HUES64 (cell line): ENCODE measurements around the gene RRP9.

Source experiments
- H3K27ac ChIP-seq: 2 replicates; pipeline ENCODE4 v1.7.0; 2013; ENCODE audit warnings: low read depth, low read length, inconsistent platforms
- H3K27me3 ChIP-seq: 2 replicates; pipeline ENCODE4 v1.6.1; 2013; ENCODE audit warnings: mild to moderate bottlenecking, low read length; ENCODE audit not compliant: insufficient read depth
- H3K36me3 ChIP-seq: 2 replicates; pipeline ENCODE4 v1.6.1; 2013; ENCODE audit warnings: mild to moderate bottlenecking, low read length; ENCODE audit not compliant: insufficient read depth
- H3K4me1 ChIP-seq: 2 replicates; pipeline ENCODE4 v1.6.1; 2013; ENCODE audit warnings: mild to moderate bottlenecking, low read length, moderate library complexity; ENCODE audit not compliant: insufficient read depth
- H3K4me3 ChIP-seq: 2 replicates; pipeline ENCODE4 v1.5.1; 2013; ENCODE audit warnings: mild to moderate bottlenecking, low read length, moderate library complexity
- H3K9ac ChIP-seq: 2 replicates; pipeline ENCODE4 v1.6.1; 2013; ENCODE audit warnings: mild to moderate bottlenecking, low read depth, low read length
- H3K9me3 ChIP-seq: 2 replicates; pipeline ENCODE4 v1.6.1; 2013; ENCODE audit warnings: low read depth, low read length; ENCODE audit not compliant: insufficient read depth
- WGBS: fragments of 150-250, 120-280 bp; methylation state at CpG from one replicate; pipeline ENCODE4 v1.1.7; 2013; ENCODE audit warnings: missing lambda C conversion rate; 5-methylcytosine and 5-hydroxymethylcytosine counted together

Gene RRP9

DNA sequence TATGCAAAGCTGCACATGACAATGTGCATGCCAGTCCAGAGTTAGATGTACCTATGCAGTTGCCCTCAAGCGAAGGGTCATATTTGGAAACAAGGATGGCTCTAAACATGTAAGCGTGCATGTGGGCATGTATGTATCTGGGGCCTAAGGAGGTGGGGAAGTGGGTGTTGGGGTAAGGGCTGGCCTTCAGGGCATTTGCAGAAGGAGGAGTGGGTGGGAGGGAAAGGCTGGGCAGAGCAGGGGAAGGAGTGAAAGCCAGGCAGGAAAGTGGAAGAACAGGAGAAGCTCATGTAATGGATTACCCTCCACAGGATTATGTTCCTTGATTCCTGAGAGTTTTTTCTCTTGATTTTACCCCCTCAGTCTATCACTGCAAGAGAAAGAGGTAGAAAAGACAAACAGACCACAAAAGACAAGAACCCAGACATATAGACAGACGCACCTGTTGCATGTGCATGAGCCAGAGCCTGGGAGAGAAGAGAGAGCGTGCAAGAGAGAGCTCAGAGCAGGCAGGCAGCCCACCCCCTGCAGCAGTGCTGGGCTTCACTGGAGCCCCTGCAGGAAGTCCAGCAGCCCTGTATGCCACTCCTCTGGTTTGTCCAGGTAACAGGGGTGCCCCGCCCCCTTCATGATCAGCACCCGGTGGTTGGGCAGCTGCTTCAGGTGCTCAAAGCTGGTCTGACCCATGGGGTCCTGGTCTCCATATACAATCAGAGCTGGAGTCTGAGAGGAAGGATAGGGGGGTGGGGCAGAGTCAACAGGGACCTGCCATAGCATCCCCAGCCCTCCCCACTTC, 27.4 kb upstream of the RRP9 start:
- 84% methylated on average over 6 of the region's 6 CpGs for WGBS
- H3K4me1 ChIP-seq, result peaks cover 30% of the 10 kb centered on the region
- H3K9ac ChIP-seq, result peak overlapping the region; percentile 75
- peak overlapping the region; percentile 81 for H3K4me3 ChIP-seq
- no peaks in the 10 kb centered on the region for H3K9me3 ChIP-seq
- H3K36me3 ChIP-seq, result no peaks in the 10 kb centered on the region
- H3K27me3 ChIP-seq, result peaks cover 14% of the 10 kb centered on the region
- H3K27ac ChIP-seq, result peak overlapping the region; percentile 94

DNA sequence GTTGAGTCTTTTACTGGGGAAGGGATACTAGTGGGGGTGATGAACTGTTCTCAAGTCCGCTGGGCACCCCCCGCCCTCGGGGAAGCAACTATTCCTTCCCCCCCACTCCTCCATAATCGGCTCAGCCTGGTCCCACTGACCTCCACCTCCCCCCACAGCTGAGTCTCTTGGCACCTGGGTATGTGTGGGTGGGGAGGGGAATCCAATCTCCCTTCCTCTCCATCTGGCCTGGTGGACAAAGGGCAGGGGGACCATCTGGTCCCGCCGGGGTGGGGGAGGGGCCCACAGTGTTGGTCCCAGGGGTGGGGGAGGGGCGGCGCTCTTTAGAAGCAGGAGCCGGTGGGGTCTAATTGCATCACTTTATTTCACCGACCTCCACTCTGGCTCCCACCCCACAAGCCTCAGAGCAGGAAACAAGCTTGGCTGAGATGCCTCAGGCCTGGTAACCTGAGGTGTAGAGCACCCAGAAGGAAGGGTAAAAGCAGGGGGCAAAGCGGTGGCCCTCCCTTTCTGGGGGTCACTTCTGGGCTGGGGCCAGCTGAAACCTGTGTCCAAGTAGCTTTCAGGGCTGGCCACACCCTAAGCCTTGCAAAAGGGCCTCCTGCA, 26.6 kb upstream of the RRP9 start:
- Histone ChIP-seq H3K4me1 (peaks cover 29% of the 10 kb centered on the region), H3K9ac (peak overlapping the region; percentile 95), H3K4me3 (peak overlapping the region; percentile 81), H3K9me3 (no peaks in the 10 kb centered on the region), H3K36me3 (no peaks in the 10 kb centered on the region), H3K27ac (peak overlapping the region; percentile 94), H3K27me3 (peaks cover 8% of the 10 kb centered on the region; the same call in 1 of the 2 replicates)
- 7% methylated on average over 4 of the region's 11 CpGs for WGBS

DNA sequence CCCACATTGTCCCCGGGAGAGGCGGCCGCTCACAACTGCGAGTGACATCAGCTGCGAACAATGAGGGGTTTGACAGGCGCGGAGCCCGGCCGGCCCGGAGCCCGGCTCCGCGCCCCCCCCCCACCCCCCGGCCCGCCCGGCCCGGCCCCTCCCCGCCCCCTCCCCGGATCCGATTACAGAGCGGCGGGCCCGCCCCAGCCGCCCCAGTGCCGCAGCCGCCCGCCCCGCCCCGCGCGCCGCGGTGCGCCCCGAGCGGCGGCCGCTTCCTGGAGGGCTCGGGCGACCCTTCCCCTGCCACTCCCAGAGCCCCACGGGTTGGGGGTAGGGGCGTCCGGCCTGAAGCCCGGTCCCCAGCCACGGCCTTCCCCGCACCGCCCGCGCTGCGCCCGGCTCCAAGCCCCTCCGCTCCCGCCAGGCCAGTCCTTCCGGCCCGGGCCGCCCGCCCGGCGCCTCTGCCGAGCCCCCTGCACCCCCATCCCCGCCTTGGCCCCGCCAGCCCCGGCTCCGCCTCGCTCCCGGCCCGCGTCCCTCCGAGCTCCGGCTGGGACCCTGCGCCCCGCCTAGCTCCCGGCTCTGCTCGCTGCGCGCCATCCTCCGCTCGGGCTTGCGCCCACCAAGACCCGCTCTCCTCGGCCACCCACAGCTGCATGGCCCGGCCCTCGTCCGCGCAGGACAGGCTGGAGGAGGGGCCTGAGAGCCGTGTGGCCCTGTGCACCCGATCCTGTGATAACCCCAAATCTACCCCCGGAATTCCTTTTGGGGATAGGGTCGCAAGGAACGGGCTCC, 25.9 kb upstream of the RRP9 start, which contains the start of gene PCBP4:
Gene PCBP4, minus strand, starts transcription at position 71 of the 786 bp plus-strand sequence. CDS start 6,214 bp downstream, outside the sequence.
- H3K4me3 ChIP-seq, result peak within 1 kb of the TSS; percentile 81
- H3K27me3 ChIP-seq, result peaks cover 7% of the 10 kb centered on the region; the same call in 1 of the 2 replicates
- peak within 1 kb of the TSS; percentile 94 for H3K27ac ChIP-seq
- peak within 1 kb of the TSS; percentile 95 for H3K9ac ChIP-seq
- under 1% methylated on average over 72 of the region's 90 CpGs for WGBS
- H3K9me3 ChIP-seq, result no peaks in the 10 kb centered on the region
- H3K36me3 ChIP-seq, result no peaks in the 10 kb centered on the region
- H3K4me1 ChIP-seq, result peaks cover 29% of the 10 kb centered on the region

DNA sequence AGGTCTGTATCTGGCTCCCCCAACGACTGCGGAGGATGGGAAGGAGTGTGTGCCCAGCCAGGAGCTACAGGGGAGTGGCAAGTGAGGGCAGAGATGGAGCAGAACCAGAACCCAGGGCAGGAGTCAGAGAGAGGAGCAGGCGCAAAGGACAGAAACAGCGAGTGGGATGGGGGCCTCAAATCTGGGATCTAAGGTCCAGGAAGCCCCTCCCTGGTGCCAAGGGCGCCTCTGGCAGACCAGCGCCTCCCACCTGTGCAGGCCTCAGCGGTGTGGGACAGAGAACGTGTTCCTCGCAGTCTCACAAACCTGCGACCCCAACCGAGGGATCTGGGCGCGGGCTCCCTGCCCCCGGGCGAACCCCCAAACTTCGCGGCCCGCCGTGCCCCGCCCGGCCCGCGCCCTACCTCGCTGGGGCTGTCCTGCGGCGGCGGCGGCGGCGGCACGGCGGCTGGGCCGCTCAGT, 25.2 kb upstream of the RRP9 start:
- Histone ChIP-seq H3K9me3 (no peaks in the 10 kb centered on the region), H3K4me1 (peaks cover 29% of the 10 kb centered on the region), H3K27me3 (peaks cover 7% of the 10 kb centered on the region; the same call in 1 of the 2 replicates), H3K4me3 (peak overlapping the region; percentile 50), H3K27ac (peak overlapping the region; percentile 46; the same call in 1 of the 2 replicates), H3K9ac (no peak overlapping the region), H3K36me3 (no peaks in the 10 kb centered on the region)
- WGBS, result 6% methylated on average over 33 of the region's 33 CpGs

DNA sequence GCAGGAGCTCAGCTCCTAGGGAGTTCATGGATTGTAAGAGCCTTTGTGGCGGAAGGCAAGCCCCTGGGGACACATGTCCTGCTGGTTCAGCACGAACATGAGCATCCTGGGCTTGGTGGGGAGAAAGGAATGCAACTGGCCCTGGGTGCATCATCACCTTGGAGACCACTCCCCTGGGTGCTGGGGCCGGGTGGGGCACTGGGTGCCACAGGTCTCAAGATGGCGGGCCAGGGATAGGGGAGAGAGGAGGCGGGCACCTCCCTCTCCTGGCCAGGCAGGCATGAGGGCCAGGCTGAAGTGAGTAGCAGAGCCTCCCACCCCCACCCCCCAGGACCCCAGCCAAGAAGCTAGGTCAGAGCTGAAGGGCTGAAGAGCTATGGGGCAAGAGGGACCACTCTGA, 24.8 kb upstream of the RRP9 start:
- peak overlapping the region; percentile 50; the same call in 1 of the 2 replicates for H3K4me3 ChIP-seq
- no peaks in the 10 kb centered on the region for H3K9me3 ChIP-seq
- H3K9ac ChIP-seq, result no peak overlapping the region
- peaks cover 7% of the 10 kb centered on the region; the same call in 1 of the 2 replicates for H3K27me3 ChIP-seq
- peaks cover 29% of the 10 kb centered on the region for H3K4me1 ChIP-seq
- H3K36me3 ChIP-seq, result no peaks in the 10 kb centered on the region
- 82% methylated on average over 5 of the region's 5 CpGs for WGBS
- H3K27ac ChIP-seq, result no peak overlapping the region

DNA sequence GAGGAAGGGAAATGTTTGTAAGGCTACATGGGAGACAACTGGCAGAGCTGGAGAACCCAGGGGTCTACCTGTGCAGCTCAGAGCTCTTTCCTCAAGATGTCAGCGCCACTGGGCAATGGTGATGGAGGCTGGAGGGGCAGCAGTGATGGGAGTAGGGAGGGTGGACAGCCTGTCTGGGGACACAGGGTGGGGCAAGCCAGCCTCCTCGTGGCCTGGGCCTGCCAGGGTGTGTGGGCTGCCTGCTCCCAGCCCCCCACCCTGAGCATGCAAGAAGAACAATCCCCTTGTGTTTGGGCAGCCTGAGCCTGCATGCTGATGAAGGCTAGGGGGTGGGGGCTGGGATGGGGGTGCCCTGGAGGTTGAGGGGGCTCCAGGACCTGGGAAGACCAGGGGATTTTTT, 24.3 kb upstream of the RRP9 start:
- H3K4me1 ChIP-seq, result peaks cover 29% of the 10 kb centered on the region
- no peak overlapping the region for H3K9ac ChIP-seq
- H3K27ac ChIP-seq, result no peak overlapping the region
- H3K9me3 ChIP-seq, result no peaks in the 10 kb centered on the region
- peaks cover 7% of the 10 kb centered on the region; the same call in 1 of the 2 replicates for H3K27me3 ChIP-seq
- no peaks in the 10 kb centered on the region for H3K36me3 ChIP-seq
- no peak overlapping the region for H3K4me3 ChIP-seq
- 78% methylated on average over 2 of the region's 2 CpGs for WGBS

DNA sequence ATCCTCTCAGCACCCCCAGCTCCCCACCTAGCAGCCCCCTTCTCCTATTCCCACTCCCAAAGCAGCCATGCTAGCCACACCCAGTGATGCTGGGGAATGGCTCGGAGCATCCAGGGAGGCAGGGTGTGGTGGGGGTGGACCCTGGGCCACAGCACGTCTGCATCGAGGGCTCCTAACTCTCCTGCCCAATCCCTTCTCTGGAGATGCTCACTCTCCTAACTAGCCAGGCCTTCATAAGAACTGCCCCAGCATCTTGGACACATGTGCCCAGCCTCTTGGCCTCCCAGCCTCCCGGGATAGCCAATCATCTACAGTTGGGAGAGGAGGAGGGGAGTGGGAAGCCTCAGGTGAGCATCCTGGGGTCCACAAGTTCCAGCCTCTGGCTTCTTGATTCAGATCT, 22.8 kb upstream of the RRP9 start:
- Histone ChIP-seq H3K36me3 (no peaks in the 10 kb centered on the region), H3K27me3 (peaks cover 7% of the 10 kb centered on the region; the same call in 1 of the 2 replicates), H3K9ac (no peak overlapping the region), H3K4me3 (no peak overlapping the region), H3K9me3 (no peaks in the 10 kb centered on the region), H3K4me1 (peaks cover 26% of the 10 kb centered on the region), H3K27ac (no peak overlapping the region)
- WGBS, result 81% methylated on average over 4 of the region's 4 CpGs

DNA sequence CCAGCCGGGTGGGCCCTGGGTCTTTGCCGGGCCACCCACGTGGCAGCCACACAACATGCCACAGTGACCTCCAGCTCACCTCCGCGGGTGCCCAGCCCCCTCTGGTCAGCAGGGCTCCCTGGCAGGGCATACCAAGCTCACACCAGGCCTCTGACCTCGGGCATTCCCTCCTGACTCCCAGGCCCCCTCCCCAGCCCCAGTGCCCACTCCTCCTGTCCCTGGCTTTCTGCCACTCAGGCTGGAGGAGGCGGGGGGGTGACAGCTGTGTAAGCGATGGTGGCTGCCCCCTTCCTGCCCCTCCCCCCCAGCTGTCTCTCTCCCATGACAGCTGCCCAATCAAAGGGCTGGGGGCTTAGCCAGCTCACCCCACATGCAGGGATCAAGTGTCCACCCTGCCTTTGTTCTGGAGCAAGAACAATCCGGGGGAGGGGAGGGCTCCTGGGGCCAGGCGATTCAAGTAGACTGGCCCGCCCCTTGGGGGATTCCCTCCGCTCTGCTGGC, 22.3 kb upstream of the RRP9 start:
- no peaks in the 10 kb centered on the region for H3K36me3 ChIP-seq
- no peak overlapping the region for H3K27ac ChIP-seq
- WGBS, result 40% methylated on average over 11 of the region's 12 CpGs
- H3K9me3 ChIP-seq, result no peaks in the 10 kb centered on the region
- H3K9ac ChIP-seq, result no peak overlapping the region
- H3K4me3 ChIP-seq, result no peak overlapping the region
- H3K27me3 ChIP-seq, result peaks cover 7% of the 10 kb centered on the region; the same call in 1 of the 2 replicates
- peaks cover 21% of the 10 kb centered on the region for H3K4me1 ChIP-seq

DNA sequence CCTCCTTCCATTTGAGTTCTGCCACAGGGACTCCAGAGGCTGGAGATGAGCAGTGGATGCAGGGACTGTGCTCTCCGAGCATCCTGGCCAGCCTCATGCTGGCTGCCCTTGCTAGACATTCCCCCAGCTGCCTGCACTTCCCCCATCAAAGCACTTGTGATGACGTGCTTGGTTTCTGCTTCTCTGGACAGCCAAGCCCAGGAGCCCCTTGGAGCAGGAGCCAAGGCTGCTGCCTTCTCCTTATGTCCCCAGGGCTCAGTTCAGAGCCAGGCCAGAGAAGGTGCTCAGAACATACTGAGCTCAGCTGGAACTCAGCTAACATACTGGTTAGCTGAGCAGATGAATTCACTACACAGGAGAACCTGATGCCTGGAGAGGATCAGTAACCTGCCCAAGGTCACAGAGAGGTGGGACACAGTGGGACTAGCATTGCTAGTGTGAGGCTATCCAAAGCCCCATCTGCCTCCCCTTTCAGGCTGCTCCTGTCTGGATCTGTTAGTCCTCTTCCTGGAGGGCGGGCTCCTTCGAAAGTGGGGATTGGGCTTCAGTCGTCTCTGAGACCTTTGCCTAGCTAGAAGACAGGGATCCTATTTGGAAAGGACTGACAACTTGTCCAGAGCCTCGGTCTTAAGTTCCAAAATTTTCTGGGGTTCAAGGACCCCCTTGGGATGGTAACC, 21.3 kb upstream of the RRP9 start:
- Histone ChIP-seq H3K4me3 (no peak overlapping the region), H3K27me3 (peaks cover 7% of the 10 kb centered on the region; the same call in 1 of the 2 replicates), H3K4me1 (peaks cover 14% of the 10 kb centered on the region), H3K27ac (no peak overlapping the region), H3K36me3 (no peaks in the 10 kb centered on the region), H3K9ac (no peak overlapping the region), H3K9me3 (no peaks in the 10 kb centered on the region)
- WGBS, result 87% methylated on average over 6 of the region's 6 CpGs
